Esophagus (tissue), 2 donors: ENCODE results near the gene NLGN4Y. TPM values are rescaled to one million over a fixed set of nuclear protein-coding genes. Genes with fewer than 3 reads are reported as not detected.

Experiments
- H3K27ac ChIP-seq, 2 donors: one replicate each; pipeline ENCODE4 v1.5.1; 2013; ENCODE audit warnings: low read depth in 2 of 2, mild to moderate bottlenecking in 2 of 2, inconsistent platforms in 1 of 2, low read length in 1 of 2, moderate library complexity in 1 of 2
- H3K27me3 ChIP-seq, 2 donors: one replicate each; pipeline ENCODE4 v1.6.1; 2013; ENCODE audit warnings: low read length in 2 of 2, control low read depth in 1 of 2, mild to moderate bottlenecking in 1 of 2; ENCODE audit not compliant: insufficient read depth in 2 of 2, control insufficient read depth in 1 of 2
- H3K36me3 ChIP-seq, 2 donors: one replicate each; pipeline ENCODE4 v1.6.1; 2013; ENCODE audit warnings: low read length in 1 of 2; ENCODE audit not compliant: control insufficient read depth in 2 of 2, insufficient read depth in 2 of 2
- H3K4me1 ChIP-seq, 2 donors: one replicate each; pipeline ENCODE4 v1.6.1; 2013; ENCODE audit warnings: low read length in 1 of 2; ENCODE audit not compliant: control insufficient read depth in 2 of 2, insufficient read depth in 2 of 2
- H3K4me3 ChIP-seq, 2 donors: one replicate each; pipeline ENCODE4 v1.5.1; 2013; ENCODE audit warnings: low read length in 2 of 2, mild to moderate bottlenecking in 2 of 2, low read depth in 1 of 2, moderate library complexity in 1 of 2
- H3K9me3 ChIP-seq, 2 donors: one replicate each; pipeline ENCODE4 v1.6.1; 2013; ENCODE audit warnings: mild to moderate bottlenecking in 2 of 2, low read depth in 1 of 2, low read length in 1 of 2, moderate library complexity in 1 of 2; ENCODE audit not compliant: control insufficient read depth in 2 of 2, insufficient read depth in 1 of 2
- WGBS, 2 donors: extraction: QIAGEN DNeasy Blood & Tissue Kit; methylation state at CpG; one replicate each; pipeline ENCODE4 v1.1.7; 2013; 5-methylcytosine and 5-hydroxymethylcytosine counted together
- polyA plus RNA-seq, 2 donors: library from polyadenylated mRNA; stranded (reverse); fragments of 200-250 nt; gene quantifications; one replicate each; pipeline ENCODE4 v1.2.3, GENCODE V29; 2013
- donor health status: healthy with polysubstance abuse.
- donor health status: Bipolar disorder and iron deficiency.

NLGN4Y gene
- polyA plus RNA-seq: 1 to 10 TPM in 1 of 2 donors, not detected in 1; 1.0 TPM

DNA sequence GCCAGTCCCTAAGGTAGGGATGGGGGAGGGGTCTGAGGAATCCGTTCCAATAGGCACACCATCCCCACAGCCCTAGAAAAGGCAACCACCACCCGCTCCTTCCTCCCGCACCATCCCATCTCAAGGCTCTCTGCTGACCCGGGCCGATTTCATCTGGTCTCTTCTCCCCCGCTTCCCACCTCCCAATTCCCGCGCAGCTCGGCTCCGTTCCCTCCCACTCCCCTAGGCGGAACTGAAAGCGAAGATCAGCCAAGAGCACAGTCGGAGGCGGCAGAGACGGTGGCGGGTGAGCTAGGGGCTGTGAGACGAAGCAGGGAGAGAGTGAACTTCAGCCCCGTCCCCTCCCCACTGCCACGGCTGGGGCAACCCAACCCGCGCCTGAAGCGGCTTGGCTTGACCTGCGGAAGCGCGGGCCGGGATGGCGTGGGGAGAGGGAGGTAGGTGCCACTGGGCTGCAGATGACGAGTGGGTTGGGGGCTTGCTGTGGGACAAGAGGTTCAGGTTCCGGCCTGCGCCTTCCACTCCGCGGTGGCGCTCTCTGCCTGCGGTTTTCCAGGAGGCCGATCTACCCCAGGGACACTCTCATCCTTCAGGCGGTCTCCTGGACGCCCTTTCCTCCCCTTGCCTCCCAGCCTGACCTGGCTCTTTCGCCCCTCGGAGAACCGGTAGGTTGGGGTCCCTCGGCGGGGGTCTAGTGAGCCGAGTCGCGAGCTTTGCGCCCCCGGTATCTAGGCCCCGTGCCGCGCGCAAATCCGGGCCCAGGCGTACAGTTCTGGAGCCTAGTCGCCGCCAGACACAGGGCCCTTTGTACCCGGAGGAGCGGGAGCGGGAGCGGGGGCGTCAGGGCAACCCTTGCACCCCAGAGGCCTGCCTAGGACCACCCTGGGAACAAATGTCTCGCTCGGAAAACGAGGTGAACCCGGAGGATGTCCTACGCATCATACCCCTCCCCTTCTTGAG lies at the start of gene NLGN4Y:
NLGN4Y (plus strand) TSS at position 258 of the 960 bp plus-strand sequence. CDS start 97,591 bp downstream, outside the sequence.
- peak within 1 kb of the TSS in 1 of 2 donors; percentile 39 for H3K27ac ChIP-seq
- WGBS, 2 donors: 1% methylated on average over 65 of the region's 65 CpGs; no CpG with 5 or more reads in 1 of the 2 donors

DNA sequence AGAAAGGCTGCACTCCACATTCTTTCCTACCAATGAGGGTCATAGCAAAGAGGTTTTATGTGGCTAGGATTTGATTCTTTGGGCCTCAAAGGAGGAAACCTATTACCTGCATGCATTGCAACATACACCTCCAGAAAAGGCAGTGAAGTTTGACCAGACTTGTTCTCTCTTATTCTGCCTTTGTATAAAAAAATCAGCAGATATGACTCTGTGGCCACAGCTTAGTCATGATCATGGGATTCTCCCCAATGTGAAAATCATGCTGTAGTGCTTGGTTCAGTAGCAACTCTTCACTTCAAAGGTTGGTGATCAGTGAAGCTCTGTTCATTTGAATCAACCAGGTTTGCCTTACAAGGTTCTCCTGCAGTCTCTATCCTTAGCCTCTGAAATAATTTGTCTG lies 38.4 kb upstream of the NLGN4Y start:
- H3K27ac ChIP-seq: no peak overlapping the region
- H3K4me1 ChIP-seq: no peaks in the 10 kb centered on the region
- no peak overlapping the region for H3K4me3 ChIP-seq
- no peaks in the 10 kb centered on the region for H3K36me3 ChIP-seq
- H3K27me3 ChIP-seq: no peaks in the 10 kb centered on the region
- no peaks in the 10 kb centered on the region for H3K9me3 ChIP-seq

More for the DNA sequence above, at the start of gene NLGN4Y:
- Histone ChIP-seq H3K4me3 (peak within 1 kb of the TSS in 1 of 2 donors; percentile 73), H3K4me1 (peaks cover 0 to 4% of the 10 kb centered on the region in 2 donors), H3K27me3 (no peaks in the 10 kb centered on the region), H3K9me3 (no peaks in the 10 kb centered on the region), H3K36me3 (no peaks in the 10 kb centered on the region)

DNA sequence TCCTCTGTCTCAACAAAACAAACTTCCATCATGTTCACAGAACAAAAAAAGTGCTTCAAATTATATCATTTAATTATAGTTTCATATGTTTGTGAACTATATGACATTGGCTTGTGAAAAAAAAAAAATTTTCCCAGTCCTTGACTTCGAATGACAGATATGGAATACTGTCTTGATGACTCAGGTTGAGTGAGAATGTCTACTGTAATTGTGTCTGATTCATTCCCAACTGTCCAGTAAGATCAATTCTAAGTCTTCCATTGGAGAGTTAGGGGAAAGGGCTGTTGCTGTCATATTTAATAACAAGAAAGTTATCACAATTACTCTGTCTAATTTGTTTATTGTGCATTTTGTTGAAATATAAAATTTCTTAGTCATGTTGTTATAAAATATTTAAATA lies 34.1 kb upstream of the NLGN4Y start:
- H3K27ac ChIP-seq: no peak overlapping the region
- 57% methylated on average over 1 of the region's 1 CpG for WGBS, 2 donors
- H3K4me3 ChIP-seq: no peak overlapping the region
- no peaks in the 10 kb centered on the region for H3K4me1 ChIP-seq
- H3K36me3 ChIP-seq: no peaks in the 10 kb centered on the region
- no peaks in the 10 kb centered on the region for H3K9me3 ChIP-seq
- H3K27me3 ChIP-seq: no peaks in the 10 kb centered on the region

DNA sequence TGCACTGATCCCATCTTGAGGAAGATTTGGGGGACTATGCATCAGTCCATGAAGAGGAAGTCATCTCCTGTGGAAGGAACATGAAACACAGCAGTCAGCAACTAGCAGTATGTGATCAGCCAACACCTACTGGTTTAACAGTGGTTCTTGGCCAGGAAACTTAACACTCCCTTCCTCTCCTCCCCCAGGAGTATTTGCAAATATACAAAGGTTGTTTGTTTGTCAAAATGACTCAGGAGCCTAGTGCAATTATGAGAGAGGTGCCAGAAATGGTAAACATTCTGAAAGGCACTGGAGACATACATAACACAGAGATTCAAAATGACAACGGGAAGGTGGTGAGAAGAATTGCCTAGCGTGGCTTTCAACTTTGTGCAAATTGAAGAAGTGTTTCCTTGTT lies 26.3 kb upstream of the NLGN4Y start:
- Histone ChIP-seq H3K4me1 (no peaks in the 10 kb centered on the region), H3K27ac (no peak overlapping the region), H3K4me3 (no peak overlapping the region), H3K36me3 (no peaks in the 10 kb centered on the region), H3K27me3 (no peaks in the 10 kb centered on the region), H3K9me3 (no peaks in the 10 kb centered on the region)
- WGBS, 2 donors: 67 to 72% methylated on average over 1 to 2 of the region's 2 CpGs

DNA sequence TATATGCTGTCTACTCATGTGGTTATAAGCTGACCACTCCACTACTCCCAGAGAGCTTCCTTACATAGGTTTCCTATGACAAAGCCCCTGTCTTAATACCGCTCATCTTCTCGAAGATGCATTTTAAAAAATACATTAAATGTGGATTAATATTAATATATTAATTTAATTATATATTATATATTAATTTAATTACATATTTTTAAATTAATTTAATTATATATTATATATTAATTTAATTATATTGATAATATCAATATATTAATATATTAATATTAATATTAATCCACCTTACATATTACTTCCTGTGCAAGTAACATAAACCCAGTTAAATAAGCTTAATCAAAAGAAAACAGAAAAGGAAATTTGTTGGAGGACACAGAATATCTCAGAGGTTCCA lies 19.7 kb upstream of the NLGN4Y start:
- WGBS, 2 donors: 74 to 97% methylated on average over 2 of the region's 2 CpGs
- H3K27ac ChIP-seq: no peak overlapping the region
- no peaks in the 10 kb centered on the region for H3K27me3 ChIP-seq
- H3K36me3 ChIP-seq: no peaks in the 10 kb centered on the region
- no peak overlapping the region for H3K4me3 ChIP-seq
- H3K4me1 ChIP-seq: no peaks in the 10 kb centered on the region
- no peaks in the 10 kb centered on the region for H3K9me3 ChIP-seq

DNA sequence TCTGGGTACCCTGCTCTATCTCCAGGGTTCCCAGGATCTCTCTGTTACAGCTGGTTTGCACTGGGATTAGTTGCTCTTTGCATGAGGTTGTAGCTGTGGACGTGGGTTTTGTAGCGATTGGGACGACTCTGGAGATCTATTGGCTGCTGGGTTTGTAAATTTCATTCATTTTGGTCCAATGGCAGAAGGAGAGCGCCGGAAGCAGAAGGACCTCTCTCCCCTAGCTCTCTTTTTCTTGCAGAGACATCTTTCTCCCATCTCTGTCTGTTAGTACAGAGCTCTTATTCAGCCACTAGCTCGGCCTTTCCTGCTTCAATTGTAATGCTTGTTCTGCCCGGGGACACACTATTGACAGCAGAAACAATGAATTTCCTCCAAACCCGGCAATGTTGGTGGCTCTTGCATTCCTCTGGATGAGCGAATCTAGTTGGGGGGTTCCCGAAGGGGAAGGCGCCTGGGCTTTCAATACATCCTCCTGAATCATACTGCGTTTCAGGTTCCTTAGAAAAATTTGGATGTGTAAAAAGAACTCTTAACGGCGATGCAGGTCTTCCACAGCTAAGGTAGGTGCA lies 1.9 kb upstream of the NLGN4Y start:
- 4 to 24% methylated on average over 5 to 14 of the region's 14 CpGs for WGBS, 2 donors
- Histone ChIP-seq H3K4me1 (peaks cover 0 to 4% of the 10 kb centered on the region in 2 donors), H3K27ac (no peak overlapping the region), H3K9me3 (no peaks in the 10 kb centered on the region), H3K4me3 (no peak overlapping the region), H3K36me3 (no peaks in the 10 kb centered on the region), H3K27me3 (no peaks in the 10 kb centered on the region)

DNA sequence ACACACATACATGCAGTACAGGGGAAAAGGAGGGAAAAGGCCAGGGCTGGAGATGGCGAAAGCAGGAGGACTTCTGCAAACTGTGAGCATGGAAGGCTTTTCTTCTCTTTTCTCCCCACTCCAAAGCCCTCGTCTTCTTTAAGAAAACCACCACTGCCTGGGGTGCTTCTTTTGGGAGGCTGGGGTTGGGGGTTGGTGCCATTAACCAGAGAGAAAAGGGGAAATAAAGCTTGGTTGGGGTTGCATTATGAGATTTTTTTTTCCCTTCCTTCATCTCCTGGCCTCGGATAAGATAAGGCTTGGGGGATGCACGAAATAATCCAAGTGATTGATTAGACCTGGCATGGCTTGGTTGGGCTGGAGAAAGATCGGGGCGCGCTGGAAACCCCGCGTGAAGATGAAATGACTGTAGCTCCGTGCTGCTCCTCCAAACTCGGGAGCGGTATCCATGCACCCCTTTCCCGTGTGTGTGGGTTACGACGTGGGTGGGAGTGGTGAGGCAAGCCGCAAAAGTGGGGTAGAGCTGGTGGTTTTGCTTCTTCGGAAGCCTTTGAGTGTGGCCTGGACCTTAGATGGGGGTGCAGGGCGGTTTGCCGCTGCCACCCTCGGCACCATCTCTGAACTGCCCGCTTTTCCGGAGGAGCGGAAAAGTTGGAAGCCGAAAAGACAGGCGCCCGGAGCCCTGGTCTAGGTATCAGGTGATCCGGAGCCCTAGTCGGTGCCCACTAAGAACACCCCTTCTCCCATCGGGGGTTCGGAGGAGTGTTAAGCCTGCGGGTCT lies 648 bp upstream of the NLGN4Y start:
- WGBS, 2 donors: 3% methylated on average over 31 of the region's 31 CpGs; no CpG with 5 or more reads in 1 of the 2 donors
- Histone ChIP-seq H3K9me3 (no peaks in the 10 kb centered on the region), H3K27ac (no peak overlapping the region), H3K27me3 (no peaks in the 10 kb centered on the region), H3K36me3 (no peaks in the 10 kb centered on the region), H3K4me3 (peak overlapping the region in 1 of 2 donors; percentile 73), H3K4me1 (peaks cover 0 to 4% of the 10 kb centered on the region in 2 donors)

DNA sequence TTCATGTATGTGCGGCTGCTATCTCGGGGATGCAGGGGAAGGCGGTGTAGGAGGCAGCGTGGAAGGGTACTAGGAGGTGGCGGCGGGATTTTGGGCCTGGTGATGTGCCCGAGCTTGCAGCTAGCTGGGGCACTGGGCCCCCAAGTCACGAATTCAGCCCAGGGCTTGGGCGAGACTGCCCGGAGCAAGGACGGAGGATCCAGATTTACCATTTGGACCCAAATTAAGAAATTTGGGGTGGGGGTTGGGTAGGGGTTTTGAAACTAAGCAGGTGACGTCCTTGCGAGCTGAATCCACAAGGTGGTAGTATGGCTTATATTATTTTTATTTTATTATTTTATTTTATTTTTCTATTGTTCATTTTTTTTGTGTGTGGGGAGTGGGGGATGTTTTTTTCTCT lies 986 bp downstream of the NLGN4Y start:
- no peaks in the 10 kb centered on the region for H3K36me3 ChIP-seq
- WGBS, 2 donors: 0 to 1% methylated on average over 3 to 13 of the region's 13 CpGs
- H3K9me3 ChIP-seq: no peaks in the 10 kb centered on the region
- H3K27ac ChIP-seq: no peak overlapping the region
- no peaks in the 10 kb centered on the region for H3K27me3 ChIP-seq
- H3K4me1 ChIP-seq: peaks cover 0 to 4% of the 10 kb centered on the region in 2 donors
- H3K4me3 ChIP-seq: peak overlapping the region in 1 of 2 donors; percentile 73

DNA sequence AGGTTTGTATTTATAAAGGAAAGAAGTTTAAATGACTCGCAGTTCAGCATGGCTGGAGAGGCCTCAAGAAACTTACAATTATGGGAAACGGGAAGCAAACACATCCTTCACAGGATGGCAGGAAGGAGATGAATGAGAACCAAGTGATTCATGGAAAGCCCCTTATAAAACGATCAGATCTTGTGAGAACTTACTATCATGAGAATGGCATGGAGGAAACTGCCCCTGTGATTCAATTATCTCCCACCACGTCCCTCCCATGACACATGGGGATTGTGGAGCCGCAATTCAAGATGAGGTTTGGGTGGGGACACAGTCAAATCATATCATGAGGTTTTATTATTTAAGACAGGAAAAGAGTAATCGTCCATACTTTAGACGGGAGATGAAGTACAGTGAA lies 4.0 kb downstream of the NLGN4Y start:
- H3K27ac ChIP-seq: no peak overlapping the region
- peaks cover 0 to 4% of the 10 kb centered on the region in 2 donors for H3K4me1 ChIP-seq
- H3K4me3 ChIP-seq: no peak overlapping the region
- no peaks in the 10 kb centered on the region for H3K9me3 ChIP-seq
- 73 to 81% methylated on average over 5 to 7 of the region's 7 CpGs for WGBS, 2 donors
- no peaks in the 10 kb centered on the region for H3K36me3 ChIP-seq
- H3K27me3 ChIP-seq: no peaks in the 10 kb centered on the region
